CD4-positive, alpha-beta T cell treated with Interleukin-6 at 100 ng/mL for 8 hours (primary cell): Measurements from ENCODE around the gene NUP62CL.
"Not testable (repeated sequence)": the region's sequence is repeated elsewhere in the genome, so short reads cannot be mapped to it uniquely, and the experiment has no call there.

Source experiments
- DNase-seq: peaks from one replicate; pipeline ENCODE4 v3.0.0-alpha.2; 2020; ENCODE audit warnings: mixed read lengths, low spot score

NUP62CL gene, protein sequence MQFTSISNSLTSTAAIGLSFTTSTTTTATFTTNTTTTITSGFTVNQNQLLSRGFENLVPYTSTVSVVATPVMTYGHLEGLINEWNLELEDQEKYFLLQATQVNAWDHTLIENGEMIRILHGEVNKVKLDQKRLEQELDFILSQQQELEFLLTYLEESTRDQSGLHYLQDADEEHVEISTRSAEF

DNA sequence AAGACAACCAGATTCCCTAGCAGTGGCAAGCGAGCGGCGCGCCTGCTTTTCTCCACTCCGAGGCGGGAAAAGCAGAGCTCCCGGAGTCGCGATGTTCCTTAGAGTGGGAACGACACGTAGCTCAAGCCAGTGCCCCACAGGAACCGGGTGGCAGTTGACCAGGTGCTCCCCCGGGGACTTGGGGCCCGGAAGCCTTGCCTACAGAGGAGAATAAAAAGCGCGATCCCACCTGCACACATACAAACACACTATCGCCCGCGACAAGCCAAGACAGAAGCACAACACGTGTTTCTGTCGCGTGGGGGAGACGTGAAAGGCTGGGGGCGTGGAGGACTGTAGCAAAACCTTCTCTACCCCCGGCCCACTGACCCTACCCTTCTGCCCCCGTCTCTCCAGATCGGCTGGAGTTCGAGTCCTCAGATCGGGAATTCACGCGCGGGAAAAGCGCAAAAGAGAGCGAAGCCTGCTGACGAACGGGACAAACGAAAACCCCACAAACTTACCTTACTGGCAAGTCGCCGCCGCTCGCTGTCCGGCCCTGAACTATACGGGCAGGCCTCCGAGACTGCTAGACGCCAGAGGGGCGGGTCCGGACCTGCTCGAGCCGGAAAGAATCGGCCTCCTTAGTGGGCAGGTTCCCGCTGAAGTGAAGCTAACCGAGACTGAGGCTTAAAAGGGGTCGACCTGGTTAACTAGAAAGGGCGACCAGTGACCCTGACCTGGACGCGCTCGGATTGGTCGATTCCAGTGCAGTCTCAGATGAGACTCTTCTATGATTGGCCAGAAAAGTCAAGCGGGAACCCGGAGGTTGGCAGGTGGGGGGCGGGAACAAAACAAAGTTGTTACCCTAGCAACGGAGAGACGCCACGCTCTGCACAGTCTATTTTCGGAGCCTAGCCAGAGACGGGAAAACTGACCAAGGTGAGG is at the start of gene NUP62CL, which contains the start of gene DNAAF6:
Gene NUP62CL (minus strand): TSS at position 664 of the 927 bp plus-strand sequence. CDS start 31,287 bp downstream, outside the sequence.
Gene DNAAF6 (plus strand): TSS at position 842 of the 927 bp plus-strand sequence. CDS start 6,265 bp downstream, outside the sequence.
- peak; percentile 67 for DNase-seq

DNA sequence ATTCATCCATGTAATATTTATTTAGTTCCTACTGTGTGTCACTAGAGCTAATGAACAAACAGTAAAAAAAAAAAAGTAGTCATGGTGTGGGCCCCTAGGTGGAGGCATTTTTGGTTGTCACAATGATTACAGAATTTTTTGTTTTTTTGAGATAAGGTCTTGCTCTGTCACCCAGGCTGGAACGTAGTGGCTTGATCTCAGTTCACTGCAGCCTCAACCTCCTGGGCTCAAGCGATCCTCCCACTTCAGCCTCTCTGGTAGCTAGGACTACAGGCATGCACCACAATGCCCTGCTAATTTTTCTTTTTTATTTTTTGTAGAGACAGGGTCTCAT is 22.2 kb upstream of the NUP62CL start:
- DNase-seq = no peak

DNA sequence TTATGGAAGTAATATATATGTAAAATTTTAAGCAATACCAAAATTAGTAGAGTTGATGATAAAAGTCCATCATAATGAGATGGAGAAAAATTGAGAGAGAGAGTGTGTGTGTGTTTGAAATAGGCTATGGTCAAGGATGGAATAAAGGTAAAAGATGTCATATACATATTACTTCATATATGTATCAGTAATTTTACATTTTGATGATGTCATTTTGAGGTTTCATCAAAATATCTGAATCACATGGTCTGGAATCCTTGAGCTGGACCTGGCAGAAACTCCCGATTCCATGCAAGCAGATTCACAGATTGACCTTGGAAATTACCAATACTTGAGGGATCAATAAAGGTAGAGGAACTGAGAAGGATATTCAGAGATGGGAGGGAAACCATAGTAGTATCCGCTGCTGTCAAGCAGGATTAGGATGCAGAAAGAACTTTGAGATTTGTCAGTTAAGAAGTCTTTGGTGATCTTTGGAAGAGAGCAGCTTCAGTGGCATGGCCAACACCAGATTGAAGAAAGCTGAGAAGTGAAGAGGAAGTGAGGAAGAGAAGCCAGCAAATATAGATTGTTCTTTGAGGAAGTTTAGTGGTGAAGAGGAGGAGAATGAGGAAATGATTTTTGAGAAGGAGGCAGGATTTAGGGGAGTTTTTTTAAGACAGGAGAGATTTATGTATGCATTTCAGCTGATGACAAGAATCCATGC is 21.7 kb upstream of the NUP62CL start:
- no peak for DNase-seq

DNA sequence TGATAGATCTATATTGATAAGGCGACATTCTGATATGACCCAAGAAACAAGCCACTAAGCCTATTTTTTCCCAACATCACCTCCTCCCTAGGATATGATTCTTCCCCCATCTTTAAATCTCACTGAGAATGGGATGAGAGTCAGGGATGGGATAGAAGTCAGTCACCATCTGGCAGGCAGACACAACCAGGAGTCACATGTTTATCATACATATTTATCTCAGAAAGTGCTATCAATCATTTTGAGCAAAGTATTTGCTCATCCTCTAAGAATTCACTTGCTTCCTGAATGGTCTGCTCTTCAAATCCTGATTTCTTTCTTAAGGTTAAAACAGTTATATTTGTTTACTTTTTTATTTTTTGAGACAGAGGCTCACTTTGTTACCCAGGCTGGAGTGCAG is 20.5 kb upstream of the NUP62CL start:
- DNase-seq = no peak

DNA sequence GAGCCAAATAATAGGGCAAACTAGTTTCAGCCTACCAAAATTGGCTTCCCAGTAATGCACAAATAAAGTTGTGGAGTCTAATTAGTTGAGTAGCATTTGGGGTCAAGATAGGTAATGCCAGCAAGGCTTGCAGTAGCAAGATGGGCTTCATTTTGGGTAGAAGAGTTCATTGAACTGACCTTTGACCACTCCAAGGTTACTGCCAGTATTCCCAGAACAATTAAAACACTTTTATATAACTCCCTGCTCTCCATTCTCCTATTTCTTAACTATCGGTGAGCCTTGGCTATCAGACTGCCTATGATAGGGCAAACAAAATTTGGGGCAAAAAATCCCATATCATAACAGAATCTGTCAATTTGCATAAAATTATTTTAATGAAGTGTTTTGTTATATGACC is 7.2 kb upstream of the NUP62CL start:
- no peak for DNase-seq

DNA sequence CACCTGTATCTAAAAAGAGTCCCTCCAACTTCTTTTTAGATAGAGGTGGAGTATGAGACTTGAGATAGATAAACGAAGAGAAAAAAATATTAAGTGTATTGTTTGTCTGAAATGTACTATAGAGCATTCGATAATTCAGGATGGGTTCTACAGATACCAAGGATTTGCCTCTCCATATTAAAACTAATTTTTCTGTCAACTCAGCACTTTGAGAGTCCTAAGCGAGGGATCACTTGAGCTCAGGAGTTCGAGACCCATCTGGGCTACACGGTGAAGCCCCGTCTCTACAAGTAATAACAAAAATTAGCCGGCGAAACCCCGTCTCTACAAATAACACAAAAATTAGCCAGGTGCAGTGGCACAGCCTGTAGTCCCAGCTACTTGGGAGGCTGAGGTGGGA is 1.7 kb upstream of the NUP62CL start:
- no peak for DNase-seq

DNA sequence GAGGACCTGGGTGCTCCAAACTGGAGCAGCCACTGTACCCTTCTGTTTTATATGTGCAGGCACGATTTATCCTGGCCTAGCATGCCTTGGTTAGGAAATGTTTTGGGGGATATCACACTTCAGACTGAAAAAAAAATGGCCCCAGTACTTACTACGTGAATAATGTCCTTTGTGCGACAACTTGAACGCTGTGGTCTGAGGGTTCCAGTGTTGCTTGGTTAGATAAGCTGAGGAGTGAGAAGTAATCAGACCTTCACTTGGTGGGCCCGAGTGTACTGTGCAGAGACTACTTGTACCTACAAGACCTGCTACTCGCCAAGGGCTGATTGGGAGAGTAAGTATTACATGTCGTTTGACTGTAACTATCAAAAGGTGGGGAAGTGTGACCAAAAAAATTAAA is 856 bp upstream of the NUP62CL start:
- DNase-seq = no peak

DNA sequence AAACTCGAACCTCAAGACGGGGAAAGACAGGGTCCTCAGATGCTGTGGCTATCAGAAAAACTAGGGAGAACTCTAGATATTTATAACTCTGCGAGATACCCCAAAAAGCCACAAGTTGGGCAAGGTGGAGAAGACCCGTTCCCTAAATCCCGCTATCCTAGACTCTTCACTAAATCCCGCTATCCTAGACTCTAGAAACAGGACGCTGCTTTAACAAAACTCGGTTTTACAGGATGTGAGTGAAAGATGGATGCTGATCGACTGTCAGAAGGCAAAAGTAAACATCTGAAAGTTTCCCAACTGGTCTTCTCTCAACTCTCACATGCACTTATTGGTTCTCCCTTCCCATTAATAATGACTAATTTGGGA is 448 bp upstream of the NUP62CL start:
- no peak for DNase-seq

DNA sequence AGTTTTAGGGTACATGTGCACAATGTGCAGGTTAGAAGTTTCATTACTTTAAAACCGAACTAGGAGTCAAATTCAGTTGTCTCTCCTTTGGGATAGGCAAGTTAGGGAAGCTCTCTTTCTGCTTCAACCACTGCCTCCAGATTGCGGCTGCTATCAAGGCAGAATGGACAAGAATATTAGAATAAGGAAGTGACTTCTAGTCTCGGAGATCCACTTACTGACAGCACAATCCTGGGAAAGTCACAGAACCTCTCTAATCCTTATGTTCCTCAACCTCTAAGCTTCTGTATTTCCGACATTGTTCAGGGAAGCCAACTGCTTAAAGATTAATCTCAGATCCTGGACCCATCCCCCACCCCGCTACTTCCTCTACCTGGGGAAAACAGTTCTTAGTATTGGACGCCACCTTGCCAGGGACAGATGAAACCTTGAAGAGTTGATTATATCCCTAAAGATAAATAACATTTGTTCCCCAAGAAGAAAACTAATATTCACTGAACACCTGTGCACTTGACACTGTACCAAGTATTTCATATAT is 2.1 kb downstream of the NUP62CL start:
- no peak for DNase-seq

DNA sequence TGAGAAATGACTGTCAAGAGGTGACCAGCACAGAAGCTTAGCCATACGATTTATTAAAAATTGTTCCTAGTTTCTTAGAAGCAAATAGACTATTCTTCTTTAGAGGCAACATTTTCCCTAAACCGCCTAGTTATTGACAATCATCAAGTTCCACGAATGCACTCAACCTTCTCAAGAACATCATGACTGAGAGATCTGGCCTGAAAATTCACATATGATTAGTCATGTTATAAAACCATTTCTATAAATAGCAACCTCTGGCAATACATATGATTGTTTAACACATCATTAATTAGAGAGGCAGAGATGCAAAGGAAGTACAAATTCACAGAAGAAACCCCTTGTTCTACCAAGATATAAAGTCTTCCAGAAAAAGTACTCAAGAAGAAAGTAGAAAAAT is 6.7 kb downstream of the NUP62CL start:
- no peak for DNase-seq

DNA sequence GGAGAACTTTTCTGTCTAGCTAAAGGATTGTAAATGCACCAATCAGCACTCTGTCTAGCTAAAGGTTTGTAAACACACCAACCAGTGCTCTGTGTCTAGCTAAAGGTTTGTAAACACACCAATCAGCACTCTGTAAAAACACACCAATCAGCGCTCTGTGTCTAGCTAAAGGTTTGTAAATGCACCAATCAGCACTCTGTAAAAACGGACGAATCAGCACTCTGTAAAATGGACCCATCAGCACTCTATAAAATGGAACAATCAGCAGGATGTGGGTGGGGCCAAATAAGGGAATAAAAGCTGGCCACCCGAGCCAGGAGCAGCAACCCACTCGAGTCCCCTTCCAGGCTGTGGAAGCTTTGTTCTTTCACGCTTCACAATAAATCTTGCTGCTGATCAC is 8.2 kb downstream of the NUP62CL start:
- DNase-seq = not testable (repeated sequence)

DNA sequence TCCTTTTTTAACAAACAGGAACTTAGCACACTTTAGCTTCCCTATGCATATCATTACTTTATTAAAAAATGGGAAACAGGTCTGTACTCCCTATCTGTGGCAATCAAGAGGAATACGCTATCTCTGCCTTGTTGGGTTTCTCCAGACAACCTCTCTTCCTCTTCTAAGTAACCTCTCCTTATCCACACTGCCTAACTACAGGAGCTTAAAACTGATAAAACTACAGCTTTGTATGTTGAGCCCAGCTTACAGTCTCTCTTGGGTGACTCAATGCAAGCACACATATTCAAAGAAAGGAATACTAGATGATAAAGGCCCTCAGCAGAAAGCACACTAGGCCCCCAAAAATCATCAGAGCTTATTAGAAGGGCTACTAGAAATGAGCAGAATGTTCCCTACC is 8.9 kb downstream of the NUP62CL start:
- DNase-seq = no peak

DNA sequence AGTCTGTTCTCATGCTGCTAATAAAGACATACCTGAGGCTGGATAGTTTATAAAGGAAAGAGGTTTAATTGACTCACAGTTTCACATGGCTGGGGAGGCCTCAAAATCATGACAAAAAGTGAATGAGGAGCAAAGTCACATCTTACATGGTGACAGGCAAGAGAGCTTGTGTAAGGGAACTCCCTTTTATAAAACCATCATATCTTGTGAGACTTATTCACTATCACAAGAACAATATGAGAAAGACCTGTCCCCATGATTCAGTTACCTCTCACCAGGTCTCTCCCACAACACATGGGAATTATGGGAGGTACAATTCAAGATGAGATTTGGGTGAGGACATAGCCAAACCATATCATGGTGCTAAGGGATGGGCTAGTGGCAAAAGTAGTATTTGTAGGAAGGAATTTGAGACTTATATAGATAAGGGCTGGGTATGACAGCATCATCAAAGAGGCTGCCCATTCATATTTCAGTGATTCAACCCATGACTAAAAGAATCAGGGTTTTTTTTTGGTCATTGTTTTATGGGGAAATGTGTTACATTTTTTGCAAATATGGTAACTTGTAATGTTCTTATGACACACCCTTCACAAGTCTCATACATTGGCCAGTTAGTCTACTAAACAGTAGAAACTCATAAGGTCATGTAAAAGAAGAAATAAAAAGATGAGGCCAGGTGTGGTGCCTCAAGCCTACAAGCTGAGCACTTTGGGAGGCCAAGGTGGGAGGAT is 34.7 kb downstream of the NUP62CL start:
- no peak for DNase-seq

DNA sequence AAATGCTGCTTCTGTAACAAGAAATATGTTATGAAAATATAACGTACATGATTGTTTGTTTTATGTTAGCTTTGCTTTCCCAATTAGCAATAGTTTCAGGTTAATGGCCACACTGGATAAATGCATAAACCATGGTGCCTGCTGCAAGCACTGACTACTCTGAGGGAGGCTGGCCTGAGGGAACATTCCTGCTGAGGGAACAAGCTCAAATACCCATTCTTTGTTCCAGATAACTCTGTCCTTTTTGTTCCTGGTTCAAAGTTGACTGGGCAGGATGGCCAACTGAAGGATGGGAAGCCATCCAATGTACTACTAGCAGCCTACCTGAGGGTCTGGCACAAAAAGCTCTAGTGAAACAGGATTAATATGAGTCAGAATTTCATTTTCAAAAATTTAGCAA is 37.5 kb downstream of the NUP62CL start:
- DNase-seq = no peak

DNA sequence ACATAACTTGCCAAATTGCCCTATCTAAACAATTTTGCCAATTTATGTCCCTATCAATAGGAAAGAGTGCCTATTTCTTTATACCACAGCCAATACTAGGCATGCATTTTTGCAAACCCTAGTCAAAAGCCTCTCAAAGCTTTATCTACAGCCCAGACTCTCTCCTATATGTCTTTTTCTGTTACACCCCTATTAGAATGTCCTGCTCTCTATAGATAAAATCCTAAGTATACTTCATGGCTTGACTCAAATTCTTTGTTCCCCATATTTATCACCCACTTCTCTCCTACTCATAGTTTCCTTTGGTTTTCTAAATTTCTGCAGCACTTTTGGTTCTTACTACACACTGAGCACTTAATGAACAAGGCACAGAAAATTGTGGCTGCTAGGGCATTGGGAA is 38.0 kb downstream of the NUP62CL start:
- DNase-seq = no peak

DNA sequence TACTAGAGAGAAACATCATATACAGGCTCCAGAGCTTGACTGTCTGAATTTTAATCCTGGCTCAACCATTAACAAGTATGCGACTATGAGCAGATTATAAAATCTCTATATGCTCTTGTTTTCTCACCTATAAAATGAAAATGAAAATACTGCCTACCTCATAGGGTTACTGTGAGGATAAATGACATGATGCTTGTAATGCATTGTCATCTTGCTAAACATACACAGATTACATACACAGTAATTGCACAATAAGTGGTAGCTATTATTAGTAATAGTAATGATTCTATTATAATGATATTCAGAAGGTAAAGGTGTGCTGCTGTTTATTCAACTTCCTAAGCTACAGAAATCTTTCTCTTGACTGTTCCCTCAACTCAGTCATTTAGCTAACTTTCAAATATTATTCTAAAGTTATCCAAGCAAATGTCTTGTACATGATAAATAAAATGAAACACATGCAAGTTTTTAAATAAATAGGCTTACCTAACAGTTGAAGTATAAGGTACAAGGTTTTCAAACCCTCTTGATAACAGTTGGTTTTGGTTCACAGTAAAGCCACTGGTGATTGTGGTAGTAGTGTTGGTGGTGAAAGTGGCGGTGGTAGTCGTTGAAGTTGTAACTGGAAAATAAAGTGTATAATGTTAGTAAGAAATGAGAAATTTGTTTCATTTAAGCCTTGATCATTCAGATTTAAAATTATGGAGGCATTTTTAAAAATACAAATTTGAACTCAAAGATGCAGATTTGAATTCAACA is 38.9 kb downstream of the NUP62CL start:
- DNase-seq = no peak

DNA sequence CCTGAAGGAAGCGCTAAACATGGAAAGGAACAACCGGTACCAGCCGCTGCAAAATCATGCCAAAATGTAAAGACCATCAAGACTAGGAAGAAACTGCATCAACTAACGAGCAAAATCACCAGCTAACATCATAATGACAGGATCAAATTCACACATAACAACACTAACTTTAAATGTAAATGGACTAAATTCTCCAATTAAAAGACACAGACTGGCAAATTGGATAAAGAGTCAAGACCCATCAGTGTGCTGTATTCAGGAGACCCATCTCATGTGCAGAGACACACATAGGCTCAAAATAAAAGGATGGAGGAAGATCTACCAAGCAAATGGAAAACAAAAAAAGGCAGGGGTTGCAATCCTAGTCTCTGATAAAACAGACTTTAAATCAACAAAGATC is 48.6 kb downstream of the NUP62CL start:
- DNase-seq = not testable (repeated sequence)

DNA sequence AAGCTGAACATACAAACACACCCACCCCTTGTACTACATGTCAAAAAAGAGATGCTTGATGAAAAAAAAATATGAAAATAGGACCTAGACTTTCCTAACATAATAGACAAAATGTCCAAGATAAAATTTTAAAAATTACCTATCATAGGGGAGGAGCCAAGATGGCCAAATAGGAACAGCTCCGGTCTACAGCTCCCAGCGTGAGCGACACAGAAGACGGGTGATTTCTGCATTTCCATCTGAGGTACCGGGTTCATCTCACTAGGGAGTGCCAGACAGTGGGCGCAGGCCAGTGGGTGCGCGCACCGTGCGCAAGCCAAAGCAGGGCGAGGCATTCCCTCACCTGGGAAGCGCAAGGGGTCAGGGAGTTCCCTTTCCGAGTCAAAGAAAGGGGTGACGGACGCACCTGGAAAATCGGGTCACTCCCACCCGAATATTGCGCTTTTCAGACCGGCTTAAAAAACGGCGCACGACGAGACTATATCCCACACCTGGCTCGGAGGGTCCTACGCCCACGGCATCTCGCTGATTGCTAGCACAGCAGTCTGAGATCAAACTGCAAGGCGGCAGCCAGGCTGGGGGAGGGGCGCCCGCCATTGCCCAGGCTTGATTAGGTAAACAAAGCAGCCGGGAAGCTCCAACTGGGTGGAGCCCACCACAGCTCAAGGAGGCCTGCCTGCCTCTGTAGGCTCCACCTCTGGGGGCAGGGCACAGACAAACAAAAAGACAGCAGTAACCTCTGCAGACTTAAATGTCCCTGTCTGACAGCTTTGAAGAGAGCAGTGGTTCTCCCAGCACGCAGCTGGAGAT is 50.4 kb downstream of the NUP62CL start:
- not testable (repeated sequence) for DNase-seq

DNA sequence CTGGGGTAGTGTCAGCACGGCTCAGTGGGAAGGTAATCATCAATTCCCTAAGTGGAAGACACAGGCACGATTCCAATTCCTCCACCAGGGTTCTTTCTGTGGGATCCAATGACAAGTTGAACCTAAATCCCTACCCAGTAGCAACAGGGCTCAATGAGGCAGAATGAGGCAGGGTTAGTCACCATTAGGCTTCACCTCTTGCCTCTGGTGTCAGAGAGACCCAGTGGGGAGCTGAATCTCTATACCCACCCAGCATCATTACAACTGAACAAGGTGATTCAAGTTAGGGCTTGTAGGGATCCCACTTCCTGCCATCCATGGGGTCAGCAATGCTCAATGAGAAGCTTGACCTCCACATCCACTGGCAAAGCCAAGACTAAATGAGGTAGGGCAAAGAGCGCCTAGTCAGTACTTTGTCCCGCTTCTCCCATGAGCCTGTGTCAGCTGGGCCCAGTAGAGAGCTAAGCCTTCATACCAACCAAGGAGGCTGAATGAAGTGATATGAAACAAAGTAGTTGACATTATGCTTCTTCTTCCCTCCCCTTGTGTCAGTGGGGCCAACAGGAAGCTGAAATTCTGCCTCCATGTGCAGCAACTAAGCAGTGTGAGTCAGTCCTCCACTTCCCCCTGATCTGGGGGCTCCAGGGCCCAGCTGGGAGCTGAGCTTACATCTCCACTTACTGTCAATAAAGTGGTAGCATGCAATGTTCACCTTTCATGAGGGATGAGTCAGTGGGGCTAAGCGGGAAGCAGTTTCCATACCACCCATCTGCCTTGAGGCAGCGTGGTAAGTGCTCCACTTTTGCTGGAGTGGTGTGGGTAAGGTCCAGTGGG is 51.2 kb downstream of the NUP62CL start:
- peak; percentile 2 for DNase-seq
